AG04450 (cell line): ENCODE data around the gene NFIX. TPM values are rescaled to one million over a fixed set of nuclear protein-coding genes. Genes with fewer than 3 reads are reported as not detected.

Experiments
- CTCF ChIA-PET: fragments of 300-600, 350-600 bp; formaldehyde crosslinking; extraction: SDS; loops from one replicate; lab custom pipeline; 2022; ENCODE audit warnings: antibody characterized with exemption, inconsistent platforms; lab: Charles Lee
- POLR2A ChIA-PET: fragments of 350-600 bp; formaldehyde crosslinking; extraction: SDS; loops from one replicate; lab custom pipeline; 2021; ENCODE audit warnings: antibody characterized with exemption, inconsistent platforms; lab: Yijun Ruan, JAX
- DNase-seq: peaks from one replicate; pipeline ENCODE4 v3.0.0-alpha.2; 2011; ENCODE audit warnings: low read depth, low spot score
- H3K27ac ChIP-seq: one replicate; pipeline ENCODE4 v1.5.1; 2012; ENCODE audit warnings: low read depth, low read length, control low read depth
- H3K27me3 ChIP-seq: one replicate; pipeline ENCODE4 v1.6.0; 2012; ENCODE audit warnings: low read length; ENCODE audit not compliant: control insufficient read depth, insufficient read depth
- H3K4me3 ChIP-seq: 2 replicates; pipeline ENCODE4 v1.5.1; 2011; ENCODE audit warnings: mild to moderate bottlenecking, low read depth, low read length, control low read depth
- H3K9me3 ChIP-seq: 2 replicates; pipeline ENCODE4 v1.5.1; 2012; ENCODE audit warnings: low read length; ENCODE audit not compliant: control insufficient read depth, insufficient read depth
- CTCF ChIP-seq: IDR thresholded peaks from 2 replicates; pipeline ENCODE4 v1.5.1; 2011; ENCODE audit warnings: low read depth, low read length, control low read depth, inconsistent platforms
- polyA plus RNA-seq: library from polyadenylated mRNA; depleted of rRNA; stranded (reverse); fragments of >200 nt; gene quantifications from 2 replicates; pipeline ENCODE4 v1.2.3, GENCODE V29; 2011

NFIX gene
- polyA plus RNA-seq, 1 experiment, result 15.1 TPM

- POLR2A ChIA-PET, result interaction anchor here (0.5 to 1.2 kb wide), 6 partner anchors 8 to 47 kb away, joined by 3 to 7 read pairs (median 4); partner anchors contain the start of gene NFIX
- Histone ChIP-seq H3K9me3 (peaks cover 21% of the 10 kb centered on the region; the same call in 1 of the 2 replicates), H3K4me3 (no peak overlapping the region), H3K27me3 (no peaks in the 10 kb centered on the region), H3K27ac (peak overlapping the region; percentile 93)
- no peak for DNase-seq
- TF ChIP-seq CTCF, result no peak
- CTCF ChIA-PET, result interaction anchor here (1.3 to 3.4 kb wide), 2 partner anchors 20 to 48 kb away, joined by 5 to 32 read pairs; no protein-coding TSS in a partner anchor
These were observed 18.4 kb downstream of the NFIX start for GRCh38 chr19:13013649-13014048.

- Histone ChIP-seq H3K27ac (peak overlapping the region; percentile 52), H3K4me3 (no peak overlapping the region), H3K9me3 (peaks cover 21% of the 10 kb centered on the region; the same call in 1 of the 2 replicates), H3K27me3 (no peaks in the 10 kb centered on the region)
- CTCF ChIA-PET, result interaction anchor here (1.3 to 3.4 kb wide), 3 partner anchors 19 to 80 kb away, joined by 3 to 32 read pairs (median 5); no protein-coding TSS in a partner anchor
- no peak for TF ChIP-seq CTCF
- DNase-seq, result no peak
- POLR2A ChIA-PET, result interaction anchor here (0.6 to 1.2 kb wide), 3 partner anchors 11 to 47 kb away, joined by 3 to 7 read pairs (median 4); no protein-coding TSS in a partner anchor
These were observed 19.0 kb downstream of the NFIX start for GRCh38 chr19:13014101-13014920.

- TF ChIP-seq CTCF, result no peak
- no peak for DNase-seq
- ChIA-PET CTCF (interaction anchor here (1.8 to 3.4 kb wide), 2 partner anchors 47 to 79 kb away, joined by 3 to 32 read pairs; no protein-coding TSS in a partner anchor), POLR2A (no interaction called here)
- Histone ChIP-seq H3K9me3 (peaks cover 21% of the 10 kb centered on the region; the same call in 1 of the 2 replicates), H3K27ac (no peak overlapping the region), H3K27me3 (no peaks in the 10 kb centered on the region), H3K4me3 (no peak overlapping the region)
These were observed 19.6 kb downstream of the NFIX start for GRCh38 chr19:13014921-13015280.

DNA sequence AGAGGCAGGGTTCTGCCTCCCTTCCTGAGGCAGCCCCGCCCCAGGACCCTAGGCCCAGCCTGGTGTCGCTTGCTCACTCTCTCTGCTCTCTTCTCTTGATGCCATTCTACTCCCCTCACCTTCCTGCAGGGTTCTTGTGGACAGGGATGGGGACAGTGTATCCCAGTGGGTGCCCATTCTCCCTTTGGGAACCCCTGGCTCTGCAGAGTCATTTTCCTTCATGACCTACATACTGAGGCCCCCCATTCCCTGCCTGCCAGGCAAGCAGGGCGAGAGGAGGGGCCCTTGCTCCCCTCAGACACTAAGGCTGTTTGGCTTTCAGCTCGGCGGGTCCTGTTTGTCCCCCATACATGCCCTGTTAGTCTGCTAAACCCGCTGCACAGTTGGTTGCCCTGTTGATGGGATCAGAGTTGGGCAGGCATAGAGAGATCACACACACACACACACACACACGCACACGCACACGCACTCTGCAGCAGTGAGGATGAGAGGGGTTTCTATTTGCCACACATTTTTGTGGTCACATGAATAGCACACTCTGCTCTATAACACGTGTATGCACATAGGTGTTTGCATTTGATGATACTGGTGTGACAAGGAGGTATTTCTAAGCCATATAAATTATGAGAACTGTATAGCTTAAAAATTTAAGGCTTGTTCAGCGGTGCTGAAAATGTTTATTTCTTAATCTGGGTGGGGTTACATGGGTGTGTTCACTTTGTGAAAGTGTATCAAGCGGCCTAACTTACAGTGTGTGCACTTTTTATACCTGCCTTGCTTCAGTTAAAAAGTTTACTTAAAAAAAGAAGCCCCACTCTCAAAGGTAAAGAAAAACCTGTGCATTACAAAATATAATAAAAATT, 20.3 kb downstream of the NFIX start:
- no peak overlapping the region for H3K4me3 ChIP-seq
- ChIA-PET CTCF (interaction anchor here (0.6 to 3.4 kb wide), 4 partner anchors 8 to 78 kb away, joined by 3 to 32 read pairs (median 4); no protein-coding TSS in a partner anchor), POLR2A (interaction anchor here (0.6 kb wide), 1 partner anchor 9 kb away, joined by 3 read pairs; no protein-coding TSS in a partner anchor)
- no peaks in the 10 kb centered on the region for H3K27me3 ChIP-seq
- H3K9me3 ChIP-seq, result peaks cover 16% of the 10 kb centered on the region; the same call in 1 of the 2 replicates
- TF ChIP-seq CTCF, result no peak
- DNase-seq, result no peak
- H3K27ac ChIP-seq, result no peak overlapping the region
